ENCODE data around the gene KCNQ1. TPM values are rescaled to one million over a fixed set of nuclear protein-coding genes. Genes with fewer than 3 reads are reported as not detected.

KCNQ1 gene
- total and polyA plus RNA-seq, 3 experiments from 2014 or later, result 2.6 to 5.7 (median 3.4) TPM

GRCh38 chr11:2744166-2744565 lies 299.4 kb downstream of the KCNQ1 start:
- Mint-ChIP-seq H3K9me3 (no peaks in the 10 kb centered on the region), H3K27ac (no peak overlapping the region), H3K36me3 (no peaks in the 10 kb centered on the region), H3K27me3 (no peaks in the 10 kb centered on the region), H3K4me1 (no peaks in the 10 kb centered on the region), H3K4me3 (no peak overlapping the region)
- H3K27ac ChIP-seq (ENCODE audit: low read depth, low read length), result no peak overlapping the region
- H3K4me1 ChIP-seq (ENCODE audit: insufficient read depth, low read length), result no peaks in the 10 kb centered on the region
- no peaks in the 10 kb centered on the region for H3K9me3 ChIP-seq (ENCODE audit: low read length)
- no peaks in the 10 kb centered on the region for H3K27me3 ChIP-seq (ENCODE audit: insufficient read depth, low read length, poor library complexity, severe bottlenecking)
- DNase-seq, result peak in 1 of 5 donors; percentile 24
- no peak overlapping the region for H3K4me3 ChIP-seq (ENCODE audit: low read length)
- POLR2A ChIA-PET, result no interaction called here
- CTCF ChIA-PET, result no interaction called here
- no peaks in the 10 kb centered on the region for H3K36me3 ChIP-seq (ENCODE audit: insufficient read depth, low read length)

GRCh38 chr11:2745511-2745910 lies 300.7 kb downstream of the KCNQ1 start:
- Mint-ChIP-seq H3K4me3 (no peak overlapping the region), H3K9me3 (no peaks in the 10 kb centered on the region), H3K27me3 (peaks cover 0 to 3% of the 10 kb centered on the region in 2 donors), H3K36me3 (no peaks in the 10 kb centered on the region), H3K4me1 (no peaks in the 10 kb centered on the region), H3K27ac (no peak overlapping the region)
- Histone ChIP-seq H3K36me3 (ENCODE audit: insufficient read depth, low read length) (no peaks in the 10 kb centered on the region), H3K4me3 (ENCODE audit: low read length) (no peak overlapping the region), H3K27ac (ENCODE audit: low read depth, low read length) (no peak overlapping the region), H3K4me1 (ENCODE audit: insufficient read depth, low read length) (no peaks in the 10 kb centered on the region), H3K27me3 (ENCODE audit: insufficient read depth, low read length, poor library complexity, severe bottlenecking) (no peaks in the 10 kb centered on the region), H3K9me3 (ENCODE audit: low read length) (no peaks in the 10 kb centered on the region)
- peak in 1 of 5 donors; percentile 36 for DNase-seq
- POLR2A ChIA-PET, result no interaction called here
- CTCF ChIA-PET, result no interaction called here

GRCh38 chr11:2746401-2747247 lies 301.8 kb downstream of the KCNQ1 start:
- Histone ChIP-seq H3K27ac (ENCODE audit: low read depth, low read length) (no peak overlapping the region), H3K9me3 (ENCODE audit: low read length) (no peaks in the 10 kb centered on the region), H3K36me3 (ENCODE audit: insufficient read depth, low read length) (no peaks in the 10 kb centered on the region), H3K4me3 (ENCODE audit: low read length) (no peak overlapping the region), H3K27me3 (ENCODE audit: insufficient read depth, low read length, poor library complexity, severe bottlenecking) (no peaks in the 10 kb centered on the region), H3K4me1 (ENCODE audit: insufficient read depth, low read length) (no peaks in the 10 kb centered on the region)
- Mint-ChIP-seq H3K27ac (no peak overlapping the region), H3K4me1 (no peaks in the 10 kb centered on the region), H3K36me3 (no peaks in the 10 kb centered on the region), H3K27me3 (peaks cover 0 to 3% of the 10 kb centered on the region in 2 donors), H3K9me3 (no peaks in the 10 kb centered on the region), H3K4me3 (no peak overlapping the region)
- DNase-seq, result peak in 1 of 5 donors; percentile 29
- CTCF ChIA-PET, result no interaction called here
- POLR2A ChIA-PET, result no interaction called here

- peak in 1 of 5 donors; percentile 23 for DNase-seq
- CTCF ChIA-PET, result no interaction called here
- Histone ChIP-seq H3K27me3 (ENCODE audit: insufficient read depth, low read length, poor library complexity, severe bottlenecking) (no peaks in the 10 kb centered on the region), H3K9me3 (ENCODE audit: low read length) (no peaks in the 10 kb centered on the region), H3K27ac (ENCODE audit: low read depth, low read length) (no peak overlapping the region), H3K4me1 (ENCODE audit: insufficient read depth, low read length) (no peaks in the 10 kb centered on the region), H3K36me3 (ENCODE audit: insufficient read depth, low read length) (no peaks in the 10 kb centered on the region), H3K4me3 (ENCODE audit: low read length) (no peak overlapping the region)
- H3K4me1 Mint-ChIP-seq, result no peaks in the 10 kb centered on the region
- H3K36me3 Mint-ChIP-seq, result no peaks in the 10 kb centered on the region
- H3K9me3 Mint-ChIP-seq, result no peaks in the 10 kb centered on the region
- no peak overlapping the region for H3K27ac Mint-ChIP-seq
- POLR2A ChIA-PET, result no interaction called here
- peaks cover 0 to 3% of the 10 kb centered on the region in 2 donors for H3K27me3 Mint-ChIP-seq
- peak overlapping the region in 1 of 7 donors; percentile 20 for H3K4me3 Mint-ChIP-seq
Measured at GRCh38 chr11:2747248-2748027, 302.6 kb downstream of the KCNQ1 start.

GRCh38 chr11:2748061-2748813 lies 303.4 kb downstream of the KCNQ1 start:
- POLR2A ChIA-PET, result no interaction called here
- Histone ChIP-seq H3K27ac (ENCODE audit: low read depth, low read length) (no peak overlapping the region), H3K36me3 (ENCODE audit: insufficient read depth, low read length) (no peaks in the 10 kb centered on the region), H3K4me3 (ENCODE audit: low read length) (no peak overlapping the region), H3K4me1 (ENCODE audit: insufficient read depth, low read length) (no peaks in the 10 kb centered on the region), H3K9me3 (ENCODE audit: low read length) (no peaks in the 10 kb centered on the region), H3K27me3 (ENCODE audit: insufficient read depth, low read length, poor library complexity, severe bottlenecking) (no peaks in the 10 kb centered on the region)
- peak in 1 of 5 donors; percentile 23 for DNase-seq
- Mint-ChIP-seq H3K36me3 (no peaks in the 10 kb centered on the region), H3K27me3 (peaks cover 0 to 3% of the 10 kb centered on the region in 2 donors), H3K27ac (no peak overlapping the region), H3K4me1 (no peaks in the 10 kb centered on the region), H3K9me3 (no peaks in the 10 kb centered on the region), H3K4me3 (no peak overlapping the region)
- CTCF ChIA-PET, result no interaction called here

GRCh38 chr11:2748814-2749554 lies 304.2 kb downstream of the KCNQ1 start:
- Histone ChIP-seq H3K36me3 (ENCODE audit: insufficient read depth, low read length) (no peaks in the 10 kb centered on the region), H3K27ac (ENCODE audit: low read depth, low read length) (no peak overlapping the region), H3K4me3 (ENCODE audit: low read length) (no peak overlapping the region), H3K9me3 (ENCODE audit: low read length) (no peaks in the 10 kb centered on the region), H3K4me1 (ENCODE audit: insufficient read depth, low read length) (no peaks in the 10 kb centered on the region), H3K27me3 (ENCODE audit: insufficient read depth, low read length, poor library complexity, severe bottlenecking) (no peaks in the 10 kb centered on the region)
- DNase-seq, result peak in 1 of 5 donors; percentile 26
- Mint-ChIP-seq H3K4me1 (no peaks in the 10 kb centered on the region), H3K4me3 (no peak overlapping the region), H3K27me3 (peaks cover 0 to 3% of the 10 kb centered on the region in 2 donors), H3K36me3 (peaks cover 0 to 4% (median 3%) of the 10 kb centered on the region in 3 donors), H3K27ac (no peak overlapping the region), H3K9me3 (no peaks in the 10 kb centered on the region)
- POLR2A ChIA-PET, result no interaction called here
- CTCF ChIA-PET, result no interaction called here

GRCh38 chr11:2750101-2750681 lies 305.4 kb downstream of the KCNQ1 start:
- POLR2A ChIA-PET, result no interaction called here
- Histone ChIP-seq H3K4me3 (ENCODE audit: low read length) (no peak overlapping the region), H3K27me3 (ENCODE audit: insufficient read depth, low read length, poor library complexity, severe bottlenecking) (no peaks in the 10 kb centered on the region), H3K36me3 (ENCODE audit: insufficient read depth, low read length) (no peaks in the 10 kb centered on the region), H3K4me1 (ENCODE audit: insufficient read depth, low read length) (no peaks in the 10 kb centered on the region), H3K27ac (ENCODE audit: low read depth, low read length) (no peak overlapping the region), H3K9me3 (ENCODE audit: low read length) (no peaks in the 10 kb centered on the region)
- Mint-ChIP-seq H3K27ac (no peak overlapping the region), H3K27me3 (peaks cover 0 to 3% of the 10 kb centered on the region in 2 donors), H3K4me1 (no peaks in the 10 kb centered on the region), H3K9me3 (peaks cover 0 to 2% (median 0%) of the 10 kb centered on the region in 5 donors), H3K36me3 (peaks cover 0 to 5% (median 3%) of the 10 kb centered on the region in 3 donors), H3K4me3 (no peak overlapping the region)
- no peak for DNase-seq
- CTCF ChIA-PET, result no interaction called here
